ENCODE measurements around the gene IFNL3.
"Not testable (repeated sequence)": the region's sequence is repeated elsewhere in the genome, so short reads cannot be mapped to it uniquely, and the experiment has no call there.

Gene IFNL3

GRCh38 chr19:39244410-39245100 lies at the start of gene IFNL3:
Gene IFNL3 (minus strand): TSS chr19:39245006. CDS start chr19:39244967, 39 bp downstream.
- DNase-seq (ENCODE audit: low read depth); H3K4me3 ChIP-seq (ENCODE audit: control insufficient read depth, low read depth, low read length): not testable (repeated sequence)

- no peak for TF ChIP-seq CTCF (IDR thresholded peaks at IDR 0.05; ENCODE audit: control insufficient read depth, insufficient read depth, low read depth, low read length, missing control alignments)
- H3K4me3 ChIP-seq (ENCODE audit: control insufficient read depth, low read depth, low read length): no peak overlapping the region
- no peak for DNase-seq (ENCODE audit: low read depth)
Measured at GRCh38 chr19:39293394-39293793, 48.6 kb upstream of the IFNL3 start.

- DNase-seq (ENCODE audit: low read depth): no peak
- no peak overlapping the region for H3K4me3 ChIP-seq (ENCODE audit: control insufficient read depth, low read depth, low read length)
Measured at GRCh38 chr19:39284032-39284431, 39.2 kb upstream of the IFNL3 start.

GRCh38 chr19:39282021-39282420 lies 37.2 kb upstream of the IFNL3 start:
- DNase-seq (ENCODE audit: low read depth): no peak
- H3K4me3 ChIP-seq (ENCODE audit: control insufficient read depth, low read depth, low read length): no peak overlapping the region
- TF ChIP-seq CTCF (IDR thresholded peaks at IDR 0.05; ENCODE audit: control insufficient read depth, insufficient read depth, low read depth, low read length, missing control alignments): no peak

More at GRCh38 chr19:39284032-39284431, 39.2 kb upstream of the IFNL3 start:
- TF ChIP-seq CTCF (IDR thresholded peaks at IDR 0.05; ENCODE audit: control insufficient read depth, insufficient read depth, low read depth, low read length, missing control alignments): no peak

GRCh38 chr19:39277598-39277997 lies 32.8 kb upstream of the IFNL3 start:
- no peak for DNase-seq (ENCODE audit: low read depth)
- TF ChIP-seq CTCF (IDR thresholded peaks at IDR 0.05; ENCODE audit: control insufficient read depth, insufficient read depth, low read depth, low read length, missing control alignments): no peak
- no peak overlapping the region for H3K4me3 ChIP-seq (ENCODE audit: control insufficient read depth, low read depth, low read length)

GRCh38 chr19:39276740-39277139 lies 31.9 kb upstream of the IFNL3 start:
- H3K4me3 ChIP-seq (ENCODE audit: control insufficient read depth, low read depth, low read length): no peak overlapping the region
- DNase-seq (ENCODE audit: low read depth): no peak
- no peak for TF ChIP-seq CTCF (IDR thresholded peaks at IDR 0.05; ENCODE audit: control insufficient read depth, insufficient read depth, low read depth, low read length, missing control alignments)

GRCh38 chr19:39275578-39275977 lies 30.8 kb upstream of the IFNL3 start:
- no peak overlapping the region for H3K4me3 ChIP-seq (ENCODE audit: control insufficient read depth, low read depth, low read length)
- TF ChIP-seq CTCF (IDR thresholded peaks at IDR 0.05; ENCODE audit: control insufficient read depth, insufficient read depth, low read depth, low read length, missing control alignments): no peak
- no peak for DNase-seq (ENCODE audit: low read depth)

GRCh38 chr19:39273859-39274258 lies 29.1 kb upstream of the IFNL3 start:
- DNase-seq (ENCODE audit: low read depth); H3K4me3 ChIP-seq (ENCODE audit: control insufficient read depth, low read depth, low read length): not testable (repeated sequence)
